Endothelial cell of umbilical vein (primary cell): ENCODE measurements around the gene OSCAR. TPM values are rescaled to one million over a fixed set of nuclear protein-coding genes. Genes with fewer than 3 reads are reported as not detected.

Source experiments
- BruUV-seq: library from RNA; stranded (reverse); fragments of 400-500 nt; replicated peaks from 2 replicates; lab custom pipeline; 2021; lab: Mats Ljungman, UMichigan
- CTCF ChIA-PET: fragments of 300-600, 350-600 bp; sonication (Branson Sonifier 250); formaldehyde crosslinking; loops from one replicate; lab custom pipeline; 2021; ENCODE audit warnings: antibody characterized with exemption, inconsistent platforms; lab: Charles Lee
- POLR2A ChIA-PET: fragments of 300-600, 350-600 bp; sonication (Branson Sonifier 250); formaldehyde crosslinking; loops from one replicate; lab custom pipeline; 2021; ENCODE audit warnings: antibody characterized with exemption, inconsistent platforms; lab: Charles Lee
- DNase-seq: peaks from one replicate; pipeline ENCODE4 v3.0.0-alpha.2; 2011; ENCODE audit warnings: low read depth, low spot score
- FAIRE-seq: peaks from 2 replicates; lab custom pipeline; 2011; peaks lifted over from hg19 to GRCh38; lab: Jason Lieb, UNC
- H2AFZ ChIP-seq: 2 replicates; pipeline ENCODE4 v1.6.0; 2012; ENCODE audit warnings: low read depth, low read length, control low read depth, inconsistent platforms
- H3K27ac ChIP-seq: 2 replicates; pipeline ENCODE4 v1.5.1; 2011; ENCODE audit warnings: low read depth, mild to moderate bottlenecking, control low read depth, low read length, moderate library complexity; ENCODE audit not compliant: insufficient read depth
- H3K27me3 ChIP-seq, 2 experiments: 2 replicates each; pipeline versions ENCODE4 v1.6.0 to v1.6.1; 2011; ENCODE audit warnings: low read length in 2 of 2, mixed read lengths in 1 of 2; ENCODE audit not compliant: control insufficient read depth in 2 of 2, insufficient read depth in 2 of 2
- H3K36me3 ChIP-seq, 2 experiments: 2 replicates in 1 of 2; 3 replicates in 1 of 2; pipeline ENCODE4 v1.5.1; 2011; ENCODE audit warnings: low read length in 2 of 2, mild to moderate bottlenecking in 1 of 2, moderate library complexity in 1 of 2; ENCODE audit not compliant: control insufficient read depth in 2 of 2, insufficient read depth in 2 of 2; ENCODE audit errors: extremely low read depth in 1 of 2
- H3K4me1 ChIP-seq: 3 replicates; pipeline ENCODE4 v1.5.1; 2011; ENCODE audit warnings: mild to moderate bottlenecking, low read length; ENCODE audit not compliant: control insufficient read depth, insufficient read depth; ENCODE audit errors: extremely low read depth
- H3K4me2 ChIP-seq: 2 replicates; pipeline ENCODE4 v1.6.1; 2011; ENCODE audit warnings: low read length, control low read depth, mixed read lengths; ENCODE audit not compliant: insufficient read depth
- H3K4me3 ChIP-seq, 3 experiments: fragments of 200-600 bp in 1 of 3; sonication (generic), shearing (Covaris generic) in 1 of 3; replicated peaks in 1 of 3; 2 replicates each; pipeline ENCODE4 v1.5.1; 2011 to 2016; ENCODE audit warnings: control low read depth in 3 of 3, low read length in 3 of 3, mild to moderate bottlenecking in 2 of 3, inconsistent platforms in 1 of 3, low read depth in 1 of 3, moderate library complexity in 1 of 3; ENCODE audit not compliant: insufficient read depth in 1 of 3
- H3K79me2 ChIP-seq: 2 replicates; pipeline ENCODE4 v1.6.0; 2012; ENCODE audit warnings: low read length, inconsistent platforms; ENCODE audit not compliant: control insufficient read depth, insufficient read depth
- H3K9ac ChIP-seq: replicated peaks from 2 replicates; pipeline ENCODE3; 2011; ENCODE audit warnings: low read length, control low read depth; ENCODE audit not compliant: insufficient read depth; ENCODE audit errors: extremely low read depth
- H3K9me1 ChIP-seq: replicated peaks from 3 replicates; pipeline ENCODE4 v1.6.0; 2011; ENCODE audit warnings: mild to moderate bottlenecking, low read length; ENCODE audit not compliant: control insufficient read depth, insufficient read depth; ENCODE audit errors: extremely low read depth
- H3K9me3 ChIP-seq: replicated peaks from 2 replicates; pipeline ENCODE4 v1.5.1; 2012; ENCODE audit warnings: low read length, inconsistent platforms; ENCODE audit not compliant: control insufficient read depth, insufficient read depth
- H4K20me1 ChIP-seq: replicated peaks from 2 replicates; pipeline ENCODE3; 2011; ENCODE audit warnings: mild to moderate bottlenecking, low read length; ENCODE audit not compliant: control insufficient read depth, insufficient read depth; ENCODE audit errors: extremely low read depth
- EZH2 ChIP-seq: IDR thresholded peaks from 2 replicates; pipeline ENCODE4 v1.6.1; 2012; ENCODE audit warnings: borderline replicate concordance, low read depth, mild to moderate bottlenecking, moderate library complexity, low read length, inconsistent platforms; ENCODE audit not compliant: severe bottlenecking
- FOS ChIP-seq: IDR thresholded peaks from 2 replicates; pipeline ENCODE4 v1.6.1; 2011; ENCODE audit warnings: mild to moderate bottlenecking, low read length, moderate library complexity, borderline replicate concordance; ENCODE audit not compliant: insufficient read depth
- MYC ChIP-seq: IDR thresholded peaks from one replicate; pipeline ENCODE4 v1.6.1; 2011; ENCODE audit warnings: mild to moderate bottlenecking, low read depth, low read length
- POLR2A ChIP-seq: IDR thresholded peaks from 2 replicates; pipeline ENCODE4 v1.6.1; 2012; ENCODE audit warnings: low read depth, mild to moderate bottlenecking, control low read depth, low read length
- dilution Hi-C: fragments of 300-500 bp; cut with MboI; formaldehyde crosslinking; loops from one replicate; pipeline ENCODE4 v1.15.0; 2019; ENCODE audit warnings: low sequenced_read_pairs; ENCODE audit not compliant: extremely low pct_ligation_motif_present
- intact Hi-C: fragments of 100-400 bp; cut with micrococcal nuclease; formaldehyde crosslinking; loops from one replicate; pipeline ENCODE4 v1.10.0; 2022
- polyA plus RNA-seq, 4 experiments: library from polyadenylated mRNA; depleted of rRNA in 3 of 4; stranded (reverse) in 3 of 4; unstranded in 1 of 4; fragments of >200 nt; gene quantifications; 2 replicates each; pipeline versions ENCODE4 v1.2.1 to v1.2.3, GENCODE V29; 2011 to 2012; ENCODE audit warnings: missing spikeins in 1 of 4
- total RNA-seq: library from RNA; stranded (reverse); gene quantifications from 2 replicates; pipeline ENCODE4 v1.2.3, GENCODE V29; 2021
- TF ChIP-seq, protein P1 (sequence below), 2 donors: IDR thresholded peaks; 1 replicate in 1 of 2; 2 replicates in 1 of 2; pipeline ENCODE4 v1.5.1; 2011; ENCODE audit warnings: low read length in 2 of 2, mild to moderate bottlenecking in 2 of 2, moderate library complexity in 2 of 2, control low read depth in 1 of 2, inconsistent platforms in 1 of 2, low read depth in 1 of 2; ENCODE audit not compliant: insufficient read depth in 1 of 2; ENCODE audit errors: extremely low read depth in 1 of 2

OSCAR gene
- total and polyA plus RNA-seq, 2 donors (not counting 3 experiments of a cell fraction or from before 2014, with no cell fraction given) = 0.08 TPM; not detected in 1

DNA sequence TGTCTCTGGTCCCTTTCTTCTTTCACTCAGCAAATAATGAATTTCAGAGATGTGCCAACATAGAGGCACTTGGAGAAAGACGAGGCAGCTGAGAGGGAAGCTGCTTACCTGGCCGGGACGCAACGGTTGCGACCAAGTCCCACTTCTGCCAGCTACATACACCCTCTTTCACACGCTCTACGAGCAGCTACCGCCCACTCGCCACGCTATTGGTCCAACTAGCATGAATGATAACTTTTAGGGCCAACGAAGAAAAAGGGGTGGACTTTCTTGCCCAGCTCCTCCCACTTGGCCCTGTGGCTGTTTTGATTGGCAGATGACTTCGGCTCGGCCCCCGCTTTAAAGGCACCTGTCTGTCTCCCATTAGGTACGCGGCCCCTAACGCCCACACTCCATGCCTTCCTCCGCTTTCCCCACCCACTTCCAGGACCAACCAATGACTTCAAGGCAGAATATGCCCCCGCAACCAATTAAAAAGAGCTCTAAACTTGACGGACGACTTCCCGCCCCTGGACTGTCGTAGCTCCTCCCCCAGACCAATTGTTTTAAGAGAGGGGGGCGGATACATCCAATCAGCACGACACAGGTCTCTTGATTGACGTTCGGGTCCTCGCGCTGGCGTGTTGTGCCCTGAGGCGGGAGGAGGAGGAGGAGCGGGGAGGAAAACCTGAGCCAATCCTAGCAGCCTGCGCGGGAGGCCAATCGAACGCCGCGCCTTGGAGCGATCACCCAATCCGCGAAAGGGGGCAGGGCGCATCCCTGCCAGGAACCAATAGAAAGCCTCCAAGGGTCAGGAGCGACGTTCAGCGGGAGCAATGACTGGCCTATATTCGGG is 36.5 kb upstream of the OSCAR start:
- Histone ChIP-seq H3K4me3 (peak overlapping the region; percentile 14 to 98 (median 69)), H4K20me1 (no peaks in the 10 kb centered on the region), H2AFZ (peak overlapping the region; percentile 94), H3K9ac (peak overlapping the region; percentile 94), H3K9me3 (no peaks in the 10 kb centered on the region), H3K4me1 (peaks cover 17% of the 10 kb centered on the region), H3K27me3 (no peaks in the 10 kb centered on the region), H3K36me3 (peaks cover 3 to 4% of the 10 kb centered on the region in 2 experiments), H3K79me2 (peaks cover 43% of the 10 kb centered on the region), H3K9me1 (no peaks in the 10 kb centered on the region), H3K4me2 (peak overlapping the region; percentile 94), H3K27ac (peak overlapping the region; percentile 71)
- DNase-seq = peak; percentile 100
- peak; percentile 100 for FAIRE-seq
- intact Hi-C loops = loop anchor here (1.0 to 2.0 kb wide), 7 partner anchors 22 to 295 kb away; partner anchors contain the start of genes LENG1, MYADM, NDUFA3 and PRPF31
- dilution Hi-C loops = no loop called here
- no TSS peak for BruUV-seq
- ChIA-PET POLR2A (interaction anchor here (0.5 to 1.7 kb wide), 15 partner anchors 12 to 311 kb away, joined by 3 to 13 read pairs (median 3); partner anchors contain the start of genes LENG1, MBOAT7, MYADM and PRPF31), CTCF (interaction anchor here (0.9 to 1.7 kb wide), 13 partner anchors 11 to 344 kb away, joined by 3 to 12 read pairs (median 6); partner anchors contain the start of gene LENG1)
- no peak for TF ChIP-seq MYC
- TF ChIP-seq FOS = no peak
- TF ChIP-seq EZH2 = no peak
- TF ChIP-seq, protein P1, sequence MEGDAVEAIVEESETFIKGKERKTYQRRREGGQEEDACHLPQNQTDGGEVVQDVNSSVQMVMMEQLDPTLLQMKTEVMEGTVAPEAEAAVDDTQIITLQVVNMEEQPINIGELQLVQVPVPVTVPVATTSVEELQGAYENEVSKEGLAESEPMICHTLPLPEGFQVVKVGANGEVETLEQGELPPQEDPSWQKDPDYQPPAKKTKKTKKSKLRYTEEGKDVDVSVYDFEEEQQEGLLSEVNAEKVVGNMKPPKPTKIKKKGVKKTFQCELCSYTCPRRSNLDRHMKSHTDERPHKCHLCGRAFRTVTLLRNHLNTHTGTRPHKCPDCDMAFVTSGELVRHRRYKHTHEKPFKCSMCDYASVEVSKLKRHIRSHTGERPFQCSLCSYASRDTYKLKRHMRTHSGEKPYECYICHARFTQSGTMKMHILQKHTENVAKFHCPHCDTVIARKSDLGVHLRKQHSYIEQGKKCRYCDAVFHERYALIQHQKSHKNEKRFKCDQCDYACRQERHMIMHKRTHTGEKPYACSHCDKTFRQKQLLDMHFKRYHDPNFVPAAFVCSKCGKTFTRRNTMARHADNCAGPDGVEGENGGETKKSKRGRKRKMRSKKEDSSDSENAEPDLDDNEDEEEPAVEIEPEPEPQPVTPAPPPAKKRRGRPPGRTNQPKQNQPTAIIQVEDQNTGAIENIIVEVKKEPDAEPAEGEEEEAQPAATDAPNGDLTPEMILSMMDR (IDR thresholded peaks at IDR 0.05; ENCODE audit: extremely low read depth in 1 of 2, insufficient read depth in 1 of 2, low read depth in 1 of 2, low read length in 2 of 2) = no peak
- no peak for TF ChIP-seq POLR2A
